K562 (cell line): Measurements from ENCODE around the gene PHF1. TPM values are rescaled to one million over a fixed set of nuclear protein-coding genes. Genes with fewer than 3 reads are reported as not detected.

Experiments
- ATAC-seq: fragments of 200-7000 bp; cut with Tn5 transposase; 3 replicates; pipeline ENCODE4 v1.9.1; 2020; ENCODE audit warnings: moderate library complexity
- BruUV-seq: library from RNA; stranded (reverse); fragments of 400-500 nt; replicated peaks from 2 replicates; lab custom pipeline; 2021; lab: Mats Ljungman, UMichigan
- CTCF ChIA-PET: fragments of 300-600 bp; formaldehyde crosslinking; extraction: SDS; loops from one replicate; lab custom pipeline; 2021; ENCODE audit warnings: low intra/inter-chr PET ratio; lab: Yijun Ruan, JAX
- POLR2A ChIA-PET: fragments of 300-600, 350-650 bp; sonication (Branson Sonifier 250); formaldehyde crosslinking; extraction: SDS; loops from one replicate; lab custom pipeline; 2021; ENCODE audit warnings: antibody characterized with exemption, inconsistent platforms; lab: Yijun Ruan, JAX
- DNase-seq, 4 experiments: peaks; one replicate each; pipeline versions ENCODE4 v3.0.0 to v3.0.0-alpha.2; 2011 to 2018; ENCODE audit warnings: low spot score in 3 of 4, mixed read lengths in 3 of 4; ENCODE audit errors: extremely low read depth in 1 of 4
- FAIRE-seq: peaks from 2 replicates; lab custom pipeline; 2011; peaks lifted over from hg19 to GRCh38; lab: Jason Lieb, UNC
- H2AFZ ChIP-seq: 2 replicates; pipeline ENCODE4 v1.6.0; 2011; ENCODE audit warnings: low read depth, low read length, control low read depth, inconsistent platforms
- H3K27ac ChIP-seq: fragments of 200-600 bp; 3 replicates; pipeline ENCODE4 v1.8.0; 2011; ENCODE audit warnings: low read depth, mild to moderate bottlenecking, control low read depth, inconsistent platforms, low read length, moderate library complexity, mixed read lengths; ENCODE audit errors: extremely low read depth
- H3K27me3 ChIP-seq, 2 experiments: fragments of 300-600 bp in 1 of 2; 2 replicates in 1 of 2; 3 replicates in 1 of 2; pipeline versions ENCODE4 v1.6.0 to v1.8.0; 2011; ENCODE audit warnings: inconsistent platforms in 2 of 2, low read length in 2 of 2, mild to moderate bottlenecking in 1 of 2, mixed read lengths in 1 of 2, moderate library complexity in 1 of 2; ENCODE audit not compliant: control insufficient read depth in 2 of 2, insufficient read depth in 2 of 2
- H3K36me3 ChIP-seq: fragments of 300-600 bp; 3 replicates; pipeline ENCODE4 v1.8.0; 2011; ENCODE audit warnings: mild to moderate bottlenecking, low read length, inconsistent platforms; ENCODE audit not compliant: control insufficient read depth, insufficient read depth
- H3K4me1 ChIP-seq, 2 experiments: fragments of 200-600 bp in 1 of 2; replicated peaks in 1 of 2; 2 replicates in 1 of 2; 3 replicates in 1 of 2; pipeline versions ENCODE4 v1.5.1 to v1.8.0; 2011; ENCODE audit warnings: inconsistent platforms in 2 of 2, low read length in 2 of 2, mild to moderate bottlenecking in 1 of 2, mixed read lengths in 1 of 2, moderate library complexity in 1 of 2; ENCODE audit not compliant: control insufficient read depth in 2 of 2, insufficient read depth in 2 of 2
- H3K4me2 ChIP-seq: 2 replicates; pipeline ENCODE4 v1.6.1; 2011; ENCODE audit warnings: low read length, control low read depth, inconsistent platforms, mixed read lengths; ENCODE audit not compliant: insufficient read depth
- H3K4me3 ChIP-seq: fragments of 200-600 bp; sonication (generic), shearing (Covaris generic); 2 replicates; pipeline ENCODE4 v1.5.1; 2016; ENCODE audit warnings: control low read depth, inconsistent platforms
- H3K79me2 ChIP-seq: fragments of 200-600 bp; 3 replicates; pipeline ENCODE4 v1.8.0; 2011; ENCODE audit warnings: low read length, inconsistent platforms; ENCODE audit not compliant: control insufficient read depth, insufficient read depth
- H3K9ac ChIP-seq, 2 experiments: 2 replicates each; pipeline versions ENCODE4 v1.6.0 to v1.6.1; 2011; ENCODE audit warnings: low read depth in 2 of 2, low read length in 2 of 2, control low read depth in 1 of 2, inconsistent platforms in 1 of 2, mild to moderate bottlenecking in 1 of 2, mixed read lengths in 1 of 2; ENCODE audit not compliant: insufficient read depth in 1 of 2
- H3K9me1 ChIP-seq: one replicate; pipeline ENCODE4 v1.6.0; 2011; ENCODE audit warnings: inconsistent platforms, mild to moderate bottlenecking, low read length, moderate library complexity; ENCODE audit not compliant: control insufficient read depth, insufficient read depth
- H3K9me3 ChIP-seq: replicated peaks from 2 replicates; pipeline ENCODE4 v1.5.1; 2011; ENCODE audit warnings: low read depth, low read length, inconsistent platforms; ENCODE audit not compliant: control insufficient read depth, insufficient read depth
- H4K20me1 ChIP-seq: replicated peaks from 2 replicates; pipeline ENCODE4 v1.6.1; 2011; ENCODE audit warnings: low read length, inconsistent platforms, mixed read lengths; ENCODE audit not compliant: control insufficient read depth, insufficient read depth
- CHD1 ChIP-seq: fragments of 200-600 bp; sonication (generic); IDR thresholded peaks from one replicate; pipeline ENCODE4 v1.6.1; 2012; ENCODE audit warnings: mild to moderate bottlenecking, moderate library complexity, low read length, inconsistent platforms
- MTA1 ChIP-seq: fragments of 450-650 bp; IDR thresholded peaks from 2 replicates; pipeline ENCODE4 v1.6.1; 2017; ENCODE audit warnings: borderline replicate concordance
- NFATC3 ChIP-seq: fragments of 450-650 bp; IDR thresholded peaks from 2 replicates; pipeline ENCODE4 v1.6.1; 2017; ENCODE audit warnings: mild to moderate bottlenecking
- RBM34 ChIP-seq: fragments of 200-400 bp; formaldehyde crosslinking; IDR thresholded peaks from 2 replicates; pipeline ENCODE4 v1.6.1; 2018; ENCODE audit warnings: low read length, borderline replicate concordance; ENCODE audit not compliant: insufficient read depth
- SMARCE1 ChIP-seq: fragments of 450-650 bp; IDR thresholded peaks from 2 replicates; pipeline ENCODE4 v1.7.1; 2016; ENCODE audit warnings: mild to moderate bottlenecking
- ZSCAN29 ChIP-seq: fragments of 450-650 bp; IDR thresholded peaks from 2 replicates; pipeline ENCODE4 v1.6.1; 2017
- WGBS: fragments of 100-300 bp; shearing (Covaris generic); methylation state at CpG from one replicate; pipeline ENCODE4 v1.1.6; 2016; ENCODE audit warnings: low coverage, mixed read lengths; ENCODE audit not compliant: insufficient coverage; ENCODE audit errors: missing lambda C conversion rate; 5-methylcytosine and 5-hydroxymethylcytosine counted together
- in situ Hi-C: fragments of 300-500 bp; cut with MboI; formaldehyde crosslinking; loops from 4 replicates; pipeline ENCODE4 v1.15.0; 2018; ENCODE audit warnings: inconsistent platforms, mixed read lengths
- intact Hi-C: fragments of 100-400 bp; cut with micrococcal nuclease; formaldehyde crosslinking; loops from 2 replicates; pipeline ENCODE4 v1.14.2; 2022
- polyA plus RNA-seq, 8 experiments: library from polyadenylated mRNA; depleted of rRNA in 4 of 8; stranded (reverse) in 5 of 8; unstranded in 3 of 8; fragments of >200 nt; fragmentation: Nextera tagmentation in 2 of 8; fragmentation: Illumina TruSeq in 1 of 8; extraction: Ambion mirVana in 2 of 8; extraction: Trizol in 1 of 8; gene quantifications; 2 replicates each; pipeline versions ENCODE4 v1.2.1 to v1.2.3, GENCODE V29; 2011 to 2014; ENCODE audit warnings: inconsistent platforms in 1 of 8, missing spikeins in 1 of 8
- total RNA-seq, 7 experiments: library from RNA; depleted of rRNA in 6 of 7; stranded (reverse); fragments of >200 nt in 6 of 7; fragmentation: Illumina TruSeq in 2 of 7; extraction: Trizol in 2 of 7; gene quantifications; 2 replicates each; pipeline versions ENCODE4 v1.2.1 to v1.2.3, GENCODE V29; 2011 to 2021; ENCODE audit warnings: low replicate concordance in 1 of 7
- TF ChIP-seq, protein P1 (sequence below), 2 experiments: fragments of 450-650 bp in 1 of 2; sonication (generic) in 1 of 2; formaldehyde crosslinking in 1 of 2; IDR thresholded peaks; 2 replicates each; pipeline versions ENCODE4 v1.7.1 to v1.9.0; 2016 to 2022; ENCODE audit warnings: inconsistent platforms in 1 of 2, mild to moderate bottlenecking in 1 of 2, missing genetic modification reagents in 1 of 2
- TF ChIP-seq, protein P2 (sequence below): fragments of 450-650 bp; IDR thresholded peaks from 2 replicates; pipeline ENCODE4 v1.6.1; 2016; ENCODE audit warnings: mild to moderate bottlenecking

PHF1 gene
- total and polyA plus RNA-seq, 9 of the 15 experiments (the other 6 are each of a cell fraction or from before 2014, with no cell fraction given), result 3.7 to 64.2 (median 33.7) TPM

DNA sequence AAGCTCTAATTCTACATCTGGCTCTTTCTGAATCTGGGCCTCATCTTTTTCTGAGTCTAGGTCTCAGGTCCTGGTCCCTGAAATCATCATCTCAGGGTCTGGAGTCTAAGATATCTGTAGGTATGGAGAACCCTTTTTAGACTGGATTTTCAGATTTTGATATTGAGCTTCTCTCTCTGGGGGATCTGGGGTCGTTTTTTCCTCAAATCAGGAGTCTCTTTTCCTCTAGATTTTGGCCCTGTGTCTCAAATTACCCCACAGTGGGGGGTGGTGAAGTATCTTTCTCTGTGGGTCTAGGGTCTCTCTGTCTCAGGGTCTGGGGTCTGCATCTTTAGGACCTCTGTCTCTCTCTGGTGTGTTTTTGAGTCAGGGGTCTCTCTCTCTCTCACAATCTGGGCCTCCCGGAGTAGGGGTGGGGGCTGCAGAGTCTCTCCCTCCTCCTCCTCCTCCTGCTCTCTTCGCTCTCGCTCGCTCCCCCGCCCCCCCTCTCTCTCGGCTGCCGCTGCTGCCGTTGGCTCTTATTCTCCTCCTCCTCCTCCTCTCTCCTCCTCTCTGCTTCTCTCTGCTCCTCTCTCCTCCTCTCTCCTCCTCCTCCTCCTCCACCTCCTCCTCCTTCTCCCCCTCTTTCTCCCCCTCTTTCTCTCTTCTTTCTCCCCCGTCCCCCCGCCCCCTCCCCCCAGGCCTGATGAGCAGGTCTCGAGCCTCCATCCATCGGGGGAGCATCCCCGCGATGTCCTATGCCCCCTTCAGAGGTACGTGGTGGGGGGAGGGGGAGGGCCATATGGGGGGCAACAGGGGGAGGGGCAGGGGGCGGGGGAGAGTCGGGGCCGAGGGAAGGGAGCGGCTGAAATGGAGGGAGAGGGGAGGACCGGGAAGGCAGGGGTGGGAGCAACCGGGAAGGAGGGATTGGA lies 9.0 kb downstream of the PHF1 start, which contains the start of gene SYNGAP1:
SYNGAP1 (plus strand) TSS at position 486 of the 911 bp plus-strand sequence; CDS start at position 686, 200 bp downstream.
- Histone ChIP-seq H3K79me2 (peaks cover 37% of the 10 kb centered on the region), H3K9ac (peak within 1 kb of the TSS; percentile 80 to 82; a peak in 3 of 4 replicates), H3K27me3 (no peaks in the 10 kb centered on the region), H3K9me3 (no peaks in the 10 kb centered on the region), H3K4me3 (peak within 1 kb of the TSS; percentile 17; the same call in 1 of the 2 replicates), H4K20me1 (peaks cover 5% of the 10 kb centered on the region; the same call in 1 of the 2 replicates), H3K4me1 (peaks cover 49 to 52% of the 10 kb centered on the region in 2 experiments), H2AFZ (peak within 1 kb of the TSS; percentile 81), H3K9me1 (no peaks in the 10 kb centered on the region), H3K36me3 (peaks cover 22% of the 10 kb centered on the region; the same call in 2 of the 3 replicates), H3K27ac (peak within 1 kb of the TSS; percentile 95), H3K4me2 (peak within 1 kb of the TSS; percentile 91)
- ATAC-seq, result no peak
- 6% methylated on average over 3 of the region's 22 CpGs for WGBS
- intact Hi-C loops (loop anchor here (2.0 to 10.0 kb wide), 5 partner anchors 29 to 295 kb away; partner anchors contain the start of genes B3GALT4, HSD17B8 and KIFC1), in situ Hi-C loops (no loop called here)
- CTCF ChIA-PET, result interaction anchor here (0.6 kb wide), 1 partner anchor 10 kb away, joined by 3 read pairs; no protein-coding TSS in a partner anchor
- peak in 1 of 4 experiments; percentile 73 for DNase-seq
- POLR2A ChIA-PET, result interaction anchor here (0.6 to 1.7 kb wide), 7 partner anchors 28 to 595 kb away, joined by 3 to 10 read pairs (median 3); partner anchors contain the start of genes KIFC1, ZBTB22 and ZBTB9
- no TSS peak for BruUV-seq
- FAIRE-seq, result no peak
- TF ChIP-seq ZSCAN29 (no peak), RBM34 (no peak), SMARCE1 (peak; percentile 21; the same call in 1 of the 2 replicates), NFATC3 (no peak), CHD1 (no peak), MTA1 (peak; percentile 27; the same call in 1 of the 2 replicates)
- TF ChIP-seq, protein P1, sequence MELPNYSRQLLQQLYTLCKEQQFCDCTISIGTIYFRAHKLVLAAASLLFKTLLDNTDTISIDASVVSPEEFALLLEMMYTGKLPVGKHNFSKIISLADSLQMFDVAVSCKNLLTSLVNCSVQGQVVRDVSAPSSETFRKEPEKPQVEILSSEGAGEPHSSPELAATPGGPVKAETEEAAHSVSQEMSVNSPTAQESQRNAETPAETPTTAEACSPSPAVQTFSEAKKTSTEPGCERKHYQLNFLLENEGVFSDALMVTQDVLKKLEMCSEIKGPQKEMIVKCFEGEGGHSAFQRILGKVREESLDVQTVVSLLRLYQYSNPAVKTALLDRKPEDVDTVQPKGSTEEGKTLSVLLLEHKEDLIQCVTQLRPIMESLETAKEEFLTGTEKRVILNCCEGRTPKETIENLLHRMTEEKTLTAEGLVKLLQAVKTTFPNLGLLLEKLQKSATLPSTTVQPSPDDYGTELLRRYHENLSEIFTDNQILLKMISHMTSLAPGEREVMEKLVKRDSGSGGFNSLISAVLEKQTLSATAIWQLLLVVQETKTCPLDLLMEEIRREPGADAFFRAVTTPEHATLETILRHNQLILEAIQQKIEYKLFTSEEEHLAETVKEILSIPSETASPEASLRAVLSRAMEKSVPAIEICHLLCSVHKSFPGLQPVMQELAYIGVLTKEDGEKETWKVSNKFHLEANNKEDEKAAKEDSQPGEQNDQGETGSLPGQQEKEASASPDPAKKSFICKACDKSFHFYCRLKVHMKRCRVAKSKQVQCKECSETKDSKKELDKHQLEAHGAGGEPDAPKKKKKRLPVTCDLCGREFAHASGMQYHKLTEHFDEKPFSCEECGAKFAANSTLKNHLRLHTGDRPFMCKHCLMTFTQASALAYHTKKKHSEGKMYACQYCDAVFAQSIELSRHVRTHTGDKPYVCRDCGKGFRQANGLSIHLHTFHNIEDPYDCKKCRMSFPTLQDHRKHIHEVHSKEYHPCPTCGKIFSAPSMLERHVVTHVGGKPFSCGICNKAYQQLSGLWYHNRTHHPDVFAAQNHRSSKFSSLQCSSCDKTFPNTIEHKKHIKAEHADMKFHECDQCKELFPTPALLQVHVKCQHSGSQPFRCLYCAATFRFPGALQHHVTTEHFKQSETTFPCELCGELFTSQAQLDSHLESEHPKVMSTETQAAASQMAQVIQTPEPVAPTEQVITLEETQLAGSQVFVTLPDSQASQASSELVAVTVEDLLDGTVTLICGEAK (IDR thresholded peaks at IDR 0.05), result peak; percentile 38; the same call in 1 of the 2 replicates
- TF ChIP-seq, protein P1 (CRISPR knock-in tag; IDR thresholded peaks at IDR 0.05), result no peak
- TF ChIP-seq, protein P2, sequence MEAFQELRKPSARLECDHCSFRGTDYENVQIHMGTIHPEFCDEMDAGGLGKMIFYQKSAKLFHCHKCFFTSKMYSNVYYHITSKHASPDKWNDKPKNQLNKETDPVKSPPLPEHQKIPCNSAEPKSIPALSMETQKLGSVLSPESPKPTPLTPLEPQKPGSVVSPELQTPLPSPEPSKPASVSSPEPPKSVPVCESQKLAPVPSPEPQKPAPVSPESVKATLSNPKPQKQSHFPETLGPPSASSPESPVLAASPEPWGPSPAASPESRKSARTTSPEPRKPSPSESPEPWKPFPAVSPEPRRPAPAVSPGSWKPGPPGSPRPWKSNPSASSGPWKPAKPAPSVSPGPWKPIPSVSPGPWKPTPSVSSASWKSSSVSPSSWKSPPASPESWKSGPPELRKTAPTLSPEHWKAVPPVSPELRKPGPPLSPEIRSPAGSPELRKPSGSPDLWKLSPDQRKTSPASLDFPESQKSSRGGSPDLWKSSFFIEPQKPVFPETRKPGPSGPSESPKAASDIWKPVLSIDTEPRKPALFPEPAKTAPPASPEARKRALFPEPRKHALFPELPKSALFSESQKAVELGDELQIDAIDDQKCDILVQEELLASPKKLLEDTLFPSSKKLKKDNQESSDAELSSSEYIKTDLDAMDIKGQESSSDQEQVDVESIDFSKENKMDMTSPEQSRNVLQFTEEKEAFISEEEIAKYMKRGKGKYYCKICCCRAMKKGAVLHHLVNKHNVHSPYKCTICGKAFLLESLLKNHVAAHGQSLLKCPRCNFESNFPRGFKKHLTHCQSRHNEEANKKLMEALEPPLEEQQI, result no peak
